Uterus (tissue), 4 donors: ENCODE results near the gene PTK7. TPM values are rescaled to one million over a fixed set of nuclear protein-coding genes. Genes with fewer than 3 reads are reported as not detected.
"Not testable (repeated sequence)": the region's sequence is repeated elsewhere in the genome, so short reads cannot be mapped to it uniquely, and the experiment has no call there.

Experiments used
- DNase-seq, 2 donors: peaks; one replicate each; pipeline ENCODE4 v3.0.0-alpha.2; 2019 to 2020
- H3K27ac ChIP-seq, 2 donors: fragments of 200-600 bp; sonication (generic); 1 replicate in 1 of 2; 2 replicates in 1 of 2; pipeline ENCODE4 v1.5.1; 2016 to 2018
- H3K27me3 ChIP-seq, 2 donors: fragments of 200-600 bp; sonication (generic); one replicate each; pipeline ENCODE4 v1.5.1; 2018 to 2019; ENCODE audit warnings: control low read depth in 1 of 2
- H3K36me3 ChIP-seq, 2 donors: fragments of 200-600 bp; sonication (generic); one replicate each; pipeline ENCODE4 v1.5.1; 2019; ENCODE audit warnings: control low read depth in 1 of 2
- H3K4me1 ChIP-seq, 2 donors: fragments of 200-600 bp; sonication (generic); one replicate each; pipeline ENCODE4 v1.5.1; 2018 to 2019; ENCODE audit warnings: control low read depth in 1 of 2
- H3K4me3 ChIP-seq, 2 donors: fragments of 200-600 bp; sonication (generic); 1 replicate in 1 of 2; 2 replicates in 1 of 2; pipeline ENCODE4 v1.5.1; 2018 to 2019; ENCODE audit warnings: mild to moderate bottlenecking in 1 of 2
- H3K9me3 ChIP-seq, 2 donors: fragments of 200-600 bp; sonication (generic); one replicate each; pipeline ENCODE4 v1.5.1; 2019; ENCODE audit warnings: control low read depth in 1 of 2
- CTCF ChIP-seq, 4 experiments: fragments of 200-600 bp in 2 of 4; fragments of 450-650 bp in 2 of 4; sonication (generic) in 2 of 4; IDR thresholded peaks; one replicate each; pipeline ENCODE4 v1.5.1; 2016 to 2019; ENCODE audit warnings: antibody characterized with exemption in 4 of 4, mild to moderate bottlenecking in 2 of 4, moderate library complexity in 1 of 4
- POLR2A ChIP-seq, 2 donors: fragments of 450-650 bp; IDR thresholded peaks; one replicate each; pipeline ENCODE4 v1.6.1; 2016; ENCODE audit warnings: antibody characterized with exemption in 2 of 2, mild to moderate bottlenecking in 1 of 2, moderate library complexity in 1 of 2
- intact Hi-C: fragments of 100-400 bp; cut with DNase I; formaldehyde crosslinking; loops from one replicate; pipeline ENCODE4 v1.15.1; 2023; ENCODE audit warnings: low total_unique reads
- total RNA-seq, 4 donors: library from RNA; depleted of rRNA in 3 of 4; stranded (reverse); fragments of >200 nt in 3 of 4; gene quantifications; one replicate each; pipeline versions ENCODE4 v1.1.0 to v1.2.4, GENCODE V29; 2014 to 2023
- donor health status: DM: yes; HTN: yes; CAD: no.

PTK7 gene
- total RNA-seq, 4 donors from 2014 or later, result 53.8 to 247 (median 153) TPM

GRCh38 chr6:43038727-43039126, 37.4 kb upstream of the PTK7 start:
- intact Hi-C loops, result no loop called here
- H3K27me3 ChIP-seq, result no peaks in the 10 kb centered on the region
- no peak overlapping the region for H3K27ac ChIP-seq
- H3K36me3 ChIP-seq, result no peaks in the 10 kb centered on the region
- H3K4me3 ChIP-seq, result no peak overlapping the region
- no peaks in the 10 kb centered on the region for H3K9me3 ChIP-seq
- no peak for TF ChIP-seq CTCF (IDR thresholded peaks at IDR 0.05)
- no peak for TF ChIP-seq POLR2A (IDR thresholded peaks at IDR 0.05)
- no peaks in the 10 kb centered on the region for H3K4me1 ChIP-seq
- DNase-seq, result no peak

GRCh38 chr6:43040542-43041257, 35.4 kb upstream of the PTK7 start:
- no peak overlapping the region for H3K4me3 ChIP-seq
- no peaks in the 10 kb centered on the region for H3K9me3 ChIP-seq
- H3K27me3 ChIP-seq, result no peaks in the 10 kb centered on the region
- no peak for DNase-seq
- TF ChIP-seq CTCF (IDR thresholded peaks at IDR 0.05), result no peak
- intact Hi-C loops, result no loop called here
- no peaks in the 10 kb centered on the region for H3K36me3 ChIP-seq
- no peak overlapping the region for H3K27ac ChIP-seq
- no peaks in the 10 kb centered on the region for H3K4me1 ChIP-seq

- DNase-seq, intact Hi-C loops, H3K4me3 ChIP-seq, H3K4me1 ChIP-seq, H3K36me3 ChIP-seq, H3K27me3 ChIP-seq, H3K27ac ChIP-seq, H3K9me3 ChIP-seq: not testable (repeated sequence)
These were observed 34.6 kb upstream of the PTK7 start for GRCh38 chr6:43041475-43041874.

- intact Hi-C loops, result no loop called here
- no peaks in the 10 kb centered on the region for H3K4me1 ChIP-seq
- TF ChIP-seq CTCF (IDR thresholded peaks at IDR 0.05) (no peak), POLR2A (IDR thresholded peaks at IDR 0.05) (no peak)
- no peaks in the 10 kb centered on the region for H3K27me3 ChIP-seq
- no peak for DNase-seq
- H3K9me3 ChIP-seq, result no peaks in the 10 kb centered on the region
- H3K27ac ChIP-seq, result no peak overlapping the region
- no peaks in the 10 kb centered on the region for H3K36me3 ChIP-seq
- no peak overlapping the region for H3K4me3 ChIP-seq
These were observed 32.8 kb upstream of the PTK7 start for GRCh38 chr6:43043310-43043709.

GRCh38 chr6:43045371-43045930, 30.7 kb upstream of the PTK7 start:
- Histone ChIP-seq H3K4me1 (no peaks in the 10 kb centered on the region), H3K36me3 (no peaks in the 10 kb centered on the region), H3K27me3 (no peaks in the 10 kb centered on the region), H3K27ac (no peak overlapping the region), H3K4me3 (no peak overlapping the region), H3K9me3 (no peaks in the 10 kb centered on the region)
- intact Hi-C loops, result no loop called here
- TF ChIP-seq POLR2A (IDR thresholded peaks at IDR 0.05) (no peak), CTCF (IDR thresholded peaks at IDR 0.05) (no peak)
- no peak for DNase-seq
